ENCODE results near the gene PPIL4.

PPIL4 gene, protein sequence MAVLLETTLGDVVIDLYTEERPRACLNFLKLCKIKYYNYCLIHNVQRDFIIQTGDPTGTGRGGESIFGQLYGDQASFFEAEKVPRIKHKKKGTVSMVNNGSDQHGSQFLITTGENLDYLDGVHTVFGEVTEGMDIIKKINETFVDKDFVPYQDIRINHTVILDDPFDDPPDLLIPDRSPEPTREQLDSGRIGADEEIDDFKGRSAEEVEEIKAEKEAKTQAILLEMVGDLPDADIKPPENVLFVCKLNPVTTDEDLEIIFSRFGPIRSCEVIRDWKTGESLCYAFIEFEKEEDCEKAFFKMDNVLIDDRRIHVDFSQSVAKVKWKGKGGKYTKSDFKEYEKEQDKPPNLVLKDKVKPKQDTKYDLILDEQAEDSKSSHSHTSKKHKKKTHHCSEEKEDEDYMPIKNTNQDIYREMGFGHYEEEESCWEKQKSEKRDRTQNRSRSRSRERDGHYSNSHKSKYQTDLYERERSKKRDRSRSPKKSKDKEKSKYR

DNA sequence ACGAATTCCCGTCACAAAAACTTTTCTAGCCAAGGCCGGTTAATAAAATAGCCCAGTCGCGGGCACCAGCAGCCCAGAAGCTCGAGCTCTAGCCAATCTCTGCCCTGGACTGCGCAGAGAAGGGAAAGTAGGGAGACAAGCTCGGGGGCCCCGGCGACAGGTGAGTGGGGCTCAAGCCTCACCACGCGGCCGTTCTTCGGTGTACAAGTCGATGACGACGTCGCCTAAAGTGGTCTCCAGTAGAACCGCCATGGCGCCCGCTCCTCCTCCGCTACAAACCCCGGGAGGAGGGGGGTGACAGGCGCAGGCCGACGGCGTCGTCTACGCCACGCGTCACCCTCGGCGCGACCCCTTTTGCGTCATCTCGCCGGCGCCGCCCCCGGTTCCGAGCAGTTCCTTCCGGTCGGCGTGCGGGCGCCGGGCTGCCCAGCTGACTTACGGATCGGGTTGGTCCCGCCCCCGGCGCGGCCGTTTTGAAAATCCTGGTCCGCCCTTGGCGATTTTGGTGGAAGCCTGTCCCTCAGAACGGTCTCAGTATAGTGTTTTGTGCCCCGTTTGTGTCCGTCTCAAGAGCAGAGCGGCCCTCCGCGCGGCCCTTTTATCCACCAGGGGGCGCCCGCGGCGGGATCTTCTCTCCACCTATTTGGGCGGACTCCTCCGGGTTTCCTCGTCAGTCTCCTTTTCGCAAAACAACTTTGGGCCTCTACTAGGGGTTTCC lies at the start of gene PPIL4:
Gene PPIL4 (minus strand): TSS at position 290 of the 718 bp plus-strand sequence. CDS start 38 bp downstream, at position 252.
- peak; percentile 95 for DNase-seq (ENCODE audit: low spot score)

DNA sequence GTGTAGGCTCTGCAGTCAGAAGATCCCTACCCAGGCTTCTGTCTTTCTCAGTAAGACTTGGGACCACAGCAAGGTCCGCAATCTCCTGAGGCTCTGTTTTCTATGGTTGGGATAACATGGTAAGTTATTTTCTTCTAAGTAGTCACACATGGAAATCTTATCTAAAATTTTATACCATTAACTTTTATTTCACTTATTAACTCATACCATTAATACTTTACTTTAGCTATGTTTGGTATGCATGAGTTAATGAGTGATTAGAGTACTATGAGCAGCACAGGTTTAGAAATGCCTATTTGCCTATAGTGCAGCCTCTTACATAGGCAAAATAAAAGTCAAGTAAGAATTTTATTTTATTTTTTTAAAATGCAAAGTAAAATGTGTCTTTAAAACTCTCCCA lies 47.6 kb upstream of the PPIL4 start:
- no peak for DNase-seq (ENCODE audit: low spot score)

DNA sequence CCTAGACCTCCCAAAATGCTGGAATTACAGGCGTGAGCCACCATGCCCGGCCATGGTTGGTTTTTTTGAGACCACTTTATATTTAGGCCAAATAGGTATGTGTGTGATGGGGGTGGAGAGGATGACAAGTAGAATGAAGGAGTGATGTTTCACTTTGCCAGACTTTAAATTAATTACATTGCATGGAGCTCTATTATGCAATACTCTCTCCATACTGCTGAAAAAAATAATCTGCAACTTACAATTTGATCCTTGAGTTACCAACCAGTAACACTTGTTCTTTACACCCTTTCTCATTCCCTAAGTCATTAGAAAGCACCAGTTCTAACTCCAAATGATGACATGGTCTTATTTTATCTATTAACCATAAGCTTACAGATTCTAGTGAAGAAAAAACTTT lies 47.1 kb upstream of the PPIL4 start:
- no peak for DNase-seq (ENCODE audit: low spot score)

DNA sequence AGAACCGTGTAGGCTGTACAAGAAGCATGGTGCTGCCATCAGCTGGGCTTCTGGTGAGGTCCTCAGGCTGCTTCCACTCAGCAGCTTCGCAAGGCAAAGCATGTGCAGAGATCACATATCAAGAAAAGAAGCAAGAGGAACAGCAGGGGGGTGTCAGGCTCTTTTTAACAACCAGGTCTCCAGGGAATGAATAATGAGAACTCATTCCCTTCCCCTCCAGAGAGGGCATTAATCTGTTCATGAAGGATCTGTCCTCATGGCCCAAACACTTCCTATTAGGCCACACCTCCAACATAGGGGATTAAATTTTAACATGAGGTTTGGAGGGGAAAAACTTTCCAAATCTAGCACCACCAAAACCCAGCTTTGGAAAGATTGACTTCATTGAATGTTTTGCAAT lies 40.3 kb upstream of the PPIL4 start:
- DNase-seq (ENCODE audit: low spot score): no peak

DNA sequence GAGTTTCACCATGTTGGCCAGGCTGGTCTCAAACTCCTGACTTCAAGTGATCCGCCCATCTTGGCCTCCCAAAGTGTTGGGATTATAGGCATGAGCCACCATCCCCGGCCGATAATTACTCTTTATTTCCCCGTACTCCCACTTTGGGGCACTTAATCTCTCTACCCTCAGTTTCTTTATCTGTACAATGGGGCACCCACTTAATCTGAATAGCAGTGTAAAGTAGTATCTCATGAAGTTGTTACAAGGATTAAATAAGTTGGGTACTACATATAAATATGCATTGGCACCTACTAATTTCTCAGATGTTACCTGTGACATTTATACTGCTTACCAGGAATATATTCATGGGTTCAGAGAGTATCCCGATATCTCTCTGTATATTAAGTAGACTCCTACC lies 35.5 kb upstream of the PPIL4 start:
- no peak for DNase-seq (ENCODE audit: low spot score)

DNA sequence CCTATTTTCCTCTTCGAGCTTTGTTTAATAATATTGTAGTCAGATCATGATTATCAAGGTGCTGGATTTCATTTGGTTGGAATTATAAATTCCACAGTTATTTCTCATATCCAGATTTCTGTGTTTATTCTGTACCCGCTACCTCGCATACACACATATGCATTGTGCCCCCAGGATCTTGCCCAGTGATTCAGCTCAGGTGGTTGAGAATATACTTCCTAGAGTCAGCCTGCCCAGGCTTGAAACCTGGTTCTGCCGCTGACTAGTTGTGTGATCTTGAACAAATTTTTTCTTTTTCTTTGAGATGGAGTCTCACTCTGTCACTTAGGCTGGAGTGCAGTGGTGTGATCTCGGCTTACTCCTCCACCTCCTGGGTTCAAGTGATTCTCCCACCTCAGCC lies 35.0 kb upstream of the PPIL4 start:
- no peak for DNase-seq (ENCODE audit: low spot score)

DNA sequence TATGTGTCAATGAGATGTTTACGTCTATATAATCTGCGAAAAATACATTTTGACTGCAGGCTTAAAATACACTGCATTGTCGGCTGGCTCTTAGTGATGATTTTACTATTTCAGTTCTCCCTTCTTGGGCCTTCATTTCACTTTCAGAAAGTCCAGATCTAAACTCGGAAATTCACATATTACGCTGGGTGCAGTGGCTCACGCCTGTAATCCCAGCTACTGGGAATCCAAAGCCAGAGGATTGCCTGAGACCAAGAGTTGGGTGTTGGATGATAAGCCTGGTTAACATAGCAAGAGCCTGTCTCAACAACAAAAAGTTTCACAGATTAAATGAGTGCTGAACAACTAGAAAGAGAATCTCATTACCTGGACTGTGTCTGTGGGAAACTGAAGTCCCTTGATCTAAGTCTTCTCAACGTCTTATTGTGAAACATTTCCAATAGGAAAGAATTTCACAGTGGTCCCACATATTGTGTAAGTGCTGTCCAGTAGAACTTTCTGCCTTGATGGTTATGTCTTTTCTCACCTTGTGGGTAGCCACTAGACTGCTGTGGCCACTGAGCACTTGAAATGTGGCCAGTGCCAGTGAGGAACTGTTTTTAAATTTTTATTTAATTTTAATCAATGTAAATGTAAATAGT lies 22.2 kb upstream of the PPIL4 start:
- DNase-seq (ENCODE audit: low spot score): no peak

DNA sequence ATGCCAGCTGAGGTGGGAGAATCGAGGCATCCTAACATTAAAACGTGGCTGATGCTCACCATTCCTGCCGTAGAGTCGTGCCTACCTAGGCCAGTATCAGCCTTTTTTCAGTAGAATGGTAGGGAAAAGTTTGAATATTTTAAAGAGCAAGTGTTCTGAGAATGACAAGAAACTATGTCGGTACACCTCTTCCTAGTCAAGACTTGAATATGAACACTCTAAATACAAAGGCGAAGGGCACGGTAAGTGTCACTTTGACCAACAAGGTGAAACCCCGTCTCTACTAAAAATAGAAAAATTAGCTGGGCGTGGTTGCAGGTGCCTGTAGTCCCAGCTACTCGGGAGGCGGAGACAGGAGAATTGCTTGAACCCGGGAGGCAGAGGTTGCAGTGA lies 21.3 kb upstream of the PPIL4 start:
- no peak for DNase-seq (ENCODE audit: low spot score)

DNA sequence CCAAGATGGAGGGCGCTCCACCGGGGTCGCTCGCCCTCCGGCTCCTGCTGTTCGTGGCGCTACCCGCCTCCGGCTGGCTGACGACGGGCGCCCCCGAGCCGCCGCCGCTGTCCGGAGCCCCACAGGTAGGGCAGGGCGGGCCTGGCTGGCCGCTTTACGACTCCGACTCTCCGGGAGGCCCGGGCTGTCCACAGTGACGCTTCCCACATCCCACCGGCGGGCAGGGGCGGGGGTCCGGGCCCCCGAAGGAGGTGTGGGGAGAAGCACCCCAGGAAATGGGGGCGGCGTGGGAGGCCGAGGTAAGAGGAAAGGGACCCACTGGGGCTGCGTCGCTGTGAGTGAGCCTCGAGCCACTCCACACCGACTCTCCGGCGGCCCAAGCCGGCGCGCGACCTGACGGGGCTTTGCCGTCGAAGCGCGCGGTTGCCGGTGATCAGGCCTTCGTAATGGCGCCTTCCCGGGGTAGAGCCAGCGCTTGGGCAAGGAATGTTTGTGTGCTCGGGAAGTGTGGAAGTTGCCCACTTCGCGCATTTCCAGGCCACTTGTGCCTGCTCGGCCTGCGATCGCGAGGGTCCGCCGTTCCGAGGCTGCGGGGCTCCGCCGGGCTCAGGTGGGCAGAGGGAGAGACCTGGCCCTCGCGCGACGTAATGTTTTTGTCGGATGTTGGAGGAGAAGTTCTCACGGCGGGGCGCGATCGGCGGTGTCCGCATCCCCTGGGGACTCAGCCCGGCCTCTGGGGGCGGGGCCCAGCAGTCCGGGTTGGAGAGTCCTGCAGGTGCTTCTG lies 20.8 kb upstream of the PPIL4 start:
- DNase-seq (ENCODE audit: low spot score): peak; percentile 32

DNA sequence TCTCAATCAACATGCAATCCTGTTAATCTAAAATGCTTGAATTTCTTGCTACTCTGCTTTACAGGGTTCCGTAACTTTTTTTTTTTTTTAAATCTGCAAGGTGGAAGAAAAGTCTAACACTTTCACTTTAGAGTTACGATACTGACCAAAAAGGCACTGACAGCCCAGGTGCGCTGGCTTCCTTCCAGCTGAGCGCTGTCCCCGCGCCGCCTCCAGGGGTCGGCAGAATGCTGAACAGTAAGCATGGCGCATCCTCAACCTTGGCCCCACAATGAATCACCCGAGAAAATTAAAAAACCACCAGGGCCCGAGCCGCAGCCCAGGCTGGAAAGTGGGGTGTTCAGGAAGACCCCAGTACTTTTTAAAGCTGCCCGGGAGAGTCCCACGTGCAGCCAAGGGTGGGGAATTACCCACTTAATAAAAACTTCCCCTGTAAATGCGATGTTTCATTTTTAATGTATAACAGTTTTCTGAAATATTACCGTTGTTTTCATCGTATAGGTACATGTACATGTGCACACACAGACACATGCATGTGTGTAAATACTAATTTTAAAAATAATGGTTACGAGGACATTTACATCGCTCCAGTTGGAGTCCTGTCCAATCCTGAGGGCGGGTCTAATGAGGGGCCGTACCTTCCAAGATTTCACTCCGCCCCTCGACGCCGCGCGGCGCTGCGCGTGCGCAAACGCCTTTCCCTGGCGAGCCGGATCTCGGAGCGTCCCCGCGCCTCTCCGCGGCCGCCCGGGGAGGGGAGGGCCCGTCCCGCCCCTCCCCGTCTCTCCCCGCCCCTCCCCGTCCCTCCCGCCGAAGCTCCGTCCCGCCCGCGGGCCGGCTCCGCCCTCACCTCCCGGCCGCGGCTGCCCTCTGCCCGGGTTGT lies 19.9 kb upstream of the PPIL4 start, which contains the start of gene GINM1:
Gene GINM1 (plus strand): TSS at position 849 of the 883 bp plus-strand sequence. CDS start 40 bp downstream, outside the sequence.
- peak; percentile 96 for DNase-seq (ENCODE audit: low spot score)

DNA sequence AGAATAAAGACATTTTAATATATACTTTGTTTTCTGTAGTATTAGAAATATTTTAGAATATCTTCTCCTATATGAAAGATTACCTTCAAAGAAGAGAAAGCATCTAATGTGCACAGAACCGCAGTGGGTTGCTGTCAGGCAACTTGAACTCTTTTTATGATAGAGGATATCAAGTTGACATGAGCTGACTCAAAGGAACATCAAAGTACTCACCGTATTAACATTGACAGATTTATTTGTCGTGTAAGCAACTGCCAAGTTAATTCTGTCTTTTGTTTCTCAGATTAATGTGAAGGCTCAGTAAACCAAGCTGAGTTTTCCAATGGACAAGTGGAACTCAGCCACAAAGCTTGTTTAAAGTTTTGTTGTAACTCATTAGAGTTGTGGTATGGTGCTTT lies 18.1 kb upstream of the PPIL4 start:
- no peak for DNase-seq (ENCODE audit: low spot score)

DNA sequence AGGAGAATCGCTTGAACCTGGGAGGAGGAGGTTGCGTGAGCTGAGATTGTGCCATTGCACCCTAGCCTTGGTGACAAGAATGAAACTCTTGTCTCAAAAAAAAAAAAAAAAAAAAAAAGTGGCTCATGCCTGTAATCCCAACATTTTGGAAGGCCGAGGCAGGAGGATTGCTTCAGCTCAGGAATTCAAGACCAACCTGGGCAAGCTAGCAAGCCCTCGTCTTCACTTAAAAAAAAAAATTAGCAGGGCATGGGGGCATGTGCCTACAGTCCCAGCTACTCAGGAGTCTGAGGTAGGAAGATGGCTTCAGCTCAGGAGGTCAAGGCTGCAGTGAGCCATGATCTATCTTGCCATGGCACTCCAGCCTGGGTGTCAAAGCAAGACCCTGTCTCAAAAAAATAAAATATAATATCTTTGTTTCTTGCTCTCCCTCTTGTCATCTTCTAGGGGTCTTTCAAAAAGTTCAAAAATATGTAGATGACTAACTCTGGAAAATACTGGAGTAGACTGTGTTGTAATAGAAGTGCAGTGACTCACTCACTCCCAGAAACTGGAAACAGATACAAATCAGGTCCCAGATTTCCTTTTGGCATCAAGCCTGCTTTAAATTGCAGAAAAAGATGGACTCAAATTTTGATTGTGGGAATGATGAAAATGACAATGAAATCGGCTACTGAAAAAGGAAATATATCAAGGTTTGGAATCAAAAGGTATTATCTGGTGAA lies 17.5 kb upstream of the PPIL4 start:
- DNase-seq (ENCODE audit: low spot score): no peak

DNA sequence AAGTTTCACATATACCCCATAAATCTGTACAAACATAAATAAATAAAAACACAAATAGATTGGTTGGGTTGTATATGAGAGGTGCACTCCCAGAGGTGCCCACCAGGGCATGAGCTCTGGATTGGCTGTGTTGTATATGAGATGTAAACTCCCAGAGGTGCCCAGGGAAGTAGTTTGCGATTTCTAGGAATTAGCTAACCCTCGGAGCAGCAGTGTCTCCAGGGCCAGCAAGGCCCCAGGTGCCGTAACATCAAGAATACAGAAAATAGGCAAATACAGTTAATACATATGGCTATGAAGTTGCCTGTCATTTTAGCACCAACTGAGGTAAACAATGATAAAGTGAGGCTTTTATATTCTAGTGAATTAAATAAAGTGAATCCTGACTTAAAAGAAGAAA lies 14.9 kb upstream of the PPIL4 start:
- DNase-seq (ENCODE audit: low spot score): no peak

DNA sequence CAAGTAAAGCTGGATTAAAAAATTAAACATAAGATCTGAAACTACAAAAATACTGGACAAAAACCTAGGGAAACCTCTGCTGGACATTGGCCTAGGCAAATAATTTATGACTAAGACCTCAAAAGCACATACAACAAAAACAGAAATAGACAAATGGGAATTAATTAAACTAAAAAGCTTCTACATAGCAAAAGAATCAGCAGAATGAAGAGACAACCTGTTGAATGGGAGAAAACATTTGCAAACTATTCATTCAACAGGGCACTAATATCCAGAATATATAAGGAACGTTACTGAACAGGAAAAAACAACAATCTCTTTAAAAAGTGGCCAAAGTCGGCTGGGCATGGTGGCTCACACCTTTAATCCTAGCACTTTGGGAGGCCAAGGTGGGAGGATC lies 13.5 kb upstream of the PPIL4 start:
- DNase-seq (ENCODE audit: low spot score): no peak

DNA sequence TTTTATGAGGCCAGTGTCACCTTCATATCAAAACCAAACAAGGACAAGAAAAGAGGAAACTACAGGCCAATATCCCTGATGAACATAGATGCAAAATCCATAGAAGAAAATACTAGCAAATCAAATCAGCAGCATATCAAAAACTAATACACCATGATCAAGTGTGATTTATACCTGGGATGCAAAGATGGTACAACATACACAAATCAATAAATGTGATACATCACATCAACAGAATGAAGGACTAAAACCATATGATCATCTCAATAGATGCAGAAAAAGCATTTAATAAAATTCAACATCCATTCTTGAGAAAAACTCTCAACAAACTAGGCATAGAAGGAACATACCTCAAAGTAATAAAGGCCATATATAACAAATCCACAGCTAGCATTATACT lies 12.2 kb upstream of the PPIL4 start:
- no peak for DNase-seq (ENCODE audit: low spot score)

DNA sequence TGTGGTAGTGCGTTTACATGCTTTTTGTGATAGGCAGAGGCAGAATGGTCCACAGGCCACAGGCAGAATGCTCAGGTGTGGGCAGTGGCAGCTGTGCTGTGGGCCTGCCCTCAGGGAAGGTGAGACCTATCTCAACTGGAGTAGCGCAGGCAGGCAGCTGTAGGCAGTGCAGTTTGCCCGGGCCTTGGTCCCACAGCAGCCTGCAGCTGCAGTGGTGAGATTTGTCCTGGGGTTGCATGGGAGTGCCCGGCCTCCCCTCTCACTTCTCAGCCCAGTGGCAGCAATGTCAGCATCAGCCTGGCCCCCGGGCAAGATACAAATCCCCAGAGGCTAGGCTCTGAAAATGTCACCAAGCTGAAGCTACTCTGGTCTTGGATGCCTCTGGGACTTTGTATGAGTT lies 6.1 kb upstream of the PPIL4 start:
- no peak for DNase-seq (ENCODE audit: low spot score)

DNA sequence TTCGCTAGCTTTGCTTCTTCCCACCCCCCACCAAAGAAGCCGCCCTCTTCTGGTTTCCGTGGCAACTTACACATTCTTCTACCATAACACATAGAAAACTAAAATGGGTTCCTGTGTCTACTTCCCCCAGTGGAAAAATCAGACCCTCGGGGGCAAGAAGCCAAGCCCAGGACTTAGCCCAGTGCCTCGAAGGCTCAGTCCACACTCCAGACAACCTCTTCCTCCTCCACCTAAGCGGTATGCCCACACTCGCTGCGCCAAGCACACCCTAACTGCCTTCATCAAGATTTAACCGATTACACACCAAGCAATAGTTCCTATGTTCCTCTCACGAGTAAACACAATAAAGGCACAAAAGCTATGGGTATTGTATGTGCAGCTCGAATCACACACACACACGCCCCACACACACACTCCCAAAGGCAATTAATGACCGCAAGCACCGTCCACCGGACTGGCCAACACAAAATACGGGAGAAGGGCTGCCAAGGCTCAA lies 537 bp downstream of the PPIL4 start:
- peak; percentile 67 for DNase-seq (ENCODE audit: low spot score)

DNA sequence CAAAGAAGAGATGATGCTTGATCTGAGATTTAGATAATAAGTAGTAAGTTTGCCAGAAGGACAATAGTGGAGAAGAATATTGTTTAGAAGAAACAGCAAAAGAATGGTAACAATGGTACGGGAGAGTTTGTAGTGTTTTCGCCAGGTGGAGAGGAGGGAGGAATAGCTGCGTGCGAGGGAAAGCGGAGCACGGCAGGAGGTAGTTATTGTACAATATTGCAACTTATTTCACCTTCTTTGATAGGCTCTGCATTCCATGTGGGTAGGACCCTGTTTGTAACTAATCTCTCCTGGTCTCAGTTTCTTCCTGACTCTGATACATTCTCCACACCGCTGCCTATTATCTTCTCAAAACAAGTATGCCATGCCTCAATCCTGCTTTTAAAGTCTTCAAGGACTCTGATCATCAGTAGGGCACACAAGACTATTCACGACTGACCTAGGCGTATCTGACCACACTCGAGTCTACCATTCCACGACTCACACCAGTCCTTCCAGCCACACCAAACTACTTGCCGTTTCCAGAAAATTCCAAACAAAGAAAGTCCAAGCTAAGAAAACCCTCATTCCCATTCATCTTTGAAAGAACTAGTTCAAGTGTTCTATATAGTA lies 1.1 kb downstream of the PPIL4 start:
- no peak for DNase-seq (ENCODE audit: low spot score)

DNA sequence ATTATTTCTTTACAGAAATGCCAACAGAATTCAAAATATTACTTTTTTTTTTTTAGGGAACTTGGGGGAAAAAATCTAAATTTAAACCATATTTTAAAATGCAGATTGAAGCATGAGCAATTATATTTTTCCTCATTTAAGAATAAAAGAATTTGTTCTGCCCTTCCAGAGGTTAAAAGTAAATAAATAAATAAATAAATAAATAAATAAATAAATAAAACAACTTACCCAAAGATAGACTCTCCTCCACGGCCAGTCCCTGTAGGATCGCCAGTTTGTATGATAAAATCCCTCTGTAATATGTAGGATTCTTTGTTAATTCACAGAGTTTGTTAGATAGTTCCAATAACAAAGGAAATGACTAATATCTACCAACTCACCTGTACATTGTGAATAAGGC lies 4.7 kb downstream of the PPIL4 start:
- DNase-seq (ENCODE audit: low spot score): no peak

DNA sequence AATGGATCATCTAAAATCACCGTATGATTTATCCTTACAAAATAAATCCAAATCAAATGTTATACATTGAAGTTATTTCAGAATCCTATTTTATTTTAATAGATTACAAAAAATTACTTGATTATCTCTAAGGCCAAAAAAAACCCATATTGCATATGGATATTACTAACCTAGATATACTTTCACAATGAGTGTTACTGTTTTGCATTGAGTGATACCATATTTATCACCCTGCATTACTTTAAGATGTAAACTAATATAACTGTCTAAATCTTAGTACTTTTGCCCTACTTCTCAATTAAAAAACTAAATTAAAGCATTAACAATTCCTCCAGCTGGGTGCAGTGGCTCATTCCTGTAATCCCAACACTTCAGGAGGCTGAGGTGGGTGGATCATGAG lies 11.1 kb downstream of the PPIL4 start:
- DNase-seq (ENCODE audit: low spot score): no peak
